Neutrophil (primary cell): ENCODE data around the gene MARS1.
"Not testable (repeated sequence)": the region's sequence is repeated elsewhere in the genome, so short reads cannot be mapped to it uniquely, and the experiment has no call there.

Experiments used
- H3K27ac ChIP-seq: fragments of 200-600 bp; sonication (generic); 2 replicates; pipeline ENCODE4 v1.5.1; 2016; ENCODE audit warnings: mild to moderate bottlenecking, moderate library complexity
- H3K27me3 ChIP-seq: fragments of 200-600 bp; sonication (generic); 2 replicates; pipeline ENCODE4 v1.6.0; 2016; ENCODE audit warnings: mild to moderate bottlenecking
- H3K36me3 ChIP-seq: fragments of 200-600 bp; sonication (generic); 2 replicates; pipeline ENCODE4 v1.5.1; 2017
- H3K4me1 ChIP-seq, 2 experiments: fragments of 200-600 bp in 1 of 2; sonication (generic) in 1 of 2; 1 replicate in 1 of 2; 2 replicates in 1 of 2; pipeline versions ENCODE4 v1.5.1 to v1.6.1; 2013 to 2016; ENCODE audit warnings: low read depth in 1 of 2, low read length in 1 of 2, mild to moderate bottlenecking in 1 of 2, moderate library complexity in 1 of 2; ENCODE audit not compliant: control insufficient read depth in 1 of 2, insufficient read depth in 1 of 2
- H3K4me3 ChIP-seq, 2 experiments: fragments of 200-600 bp in 1 of 2; sonication (generic) in 1 of 2; 1 replicate in 1 of 2; 2 replicates in 1 of 2; pipeline ENCODE4 v1.5.1; 2013 to 2016; ENCODE audit warnings: low read depth in 1 of 2, low read length in 1 of 2, mild to moderate bottlenecking in 1 of 2, moderate library complexity in 1 of 2
- H3K9me3 ChIP-seq: fragments of 200-600 bp; sonication (generic); 2 replicates; pipeline ENCODE4 v1.5.1; 2016
- CTCF ChIP-seq: fragments of 200-600 bp; sonication (generic); IDR thresholded peaks from 2 replicates; pipeline ENCODE4 v1.5.1; 2016; ENCODE audit warnings: antibody characterized with exemption

Gene MARS1

GRCh38 chr12:57554897-57555296, 67.0 kb downstream of the MARS1 start:
- Histone ChIP-seq H3K27me3 (peaks cover 63% of the 10 kb centered on the region), H3K27ac (no peak overlapping the region), H3K36me3 (no peaks in the 10 kb centered on the region), H3K4me1 (peaks cover 4 to 5% of the 10 kb centered on the region in 2 experiments), H3K4me3 (no peak overlapping the region), H3K9me3 (no peaks in the 10 kb centered on the region)
- no peak for TF ChIP-seq CTCF

- Histone ChIP-seq H3K36me3 (no peaks in the 10 kb centered on the region), H3K9me3 (no peaks in the 10 kb centered on the region), H3K27me3 (peaks cover 61% of the 10 kb centered on the region), H3K27ac (no peak overlapping the region), H3K4me3 (no peak overlapping the region), H3K4me1 (no peaks in the 10 kb centered on the region)
- TF ChIP-seq CTCF: no peak
Measured at GRCh38 chr12:57558864-57559263, 71.0 kb downstream of the MARS1 start.

GRCh38 chr12:57560516-57560915, 72.6 kb downstream of the MARS1 start:
- no peak for TF ChIP-seq CTCF
- H3K4me3 ChIP-seq: no peak overlapping the region

GRCh38 chr12:57561117-57561516, 73.2 kb downstream of the MARS1 start:
- not testable (repeated sequence) for H3K27ac ChIP-seq, H3K36me3 ChIP-seq, H3K4me1 ChIP-seq, H3K4me3 ChIP-seq, H3K9me3 ChIP-seq
- H3K27me3 ChIP-seq: peaks cover 65% of the 10 kb centered on the region

More at GRCh38 chr12:57560516-57560915, 72.6 kb downstream of the MARS1 start:
- Histone ChIP-seq H3K4me1 (no peaks in the 10 kb centered on the region), H3K9me3 (no peaks in the 10 kb centered on the region), H3K27ac (no peak overlapping the region), H3K27me3 (peaks cover 65% of the 10 kb centered on the region), H3K36me3 (no peaks in the 10 kb centered on the region)

GRCh38 chr12:57563358-57563757, 75.5 kb downstream of the MARS1 start:
- TF ChIP-seq CTCF: no peak
- Histone ChIP-seq H3K27me3 (peaks cover 56% of the 10 kb centered on the region), H3K27ac (no peak overlapping the region), H3K4me1 (no peaks in the 10 kb centered on the region), H3K9me3 (no peaks in the 10 kb centered on the region), H3K4me3 (no peak overlapping the region), H3K36me3 (no peaks in the 10 kb centered on the region)

- Histone ChIP-seq H3K27me3 (peaks cover 56% of the 10 kb centered on the region), H3K4me3 (no peak overlapping the region), H3K36me3 (no peaks in the 10 kb centered on the region), H3K27ac (no peak overlapping the region), H3K4me1 (no peaks in the 10 kb centered on the region), H3K9me3 (no peaks in the 10 kb centered on the region)
- TF ChIP-seq CTCF: no peak
Measured at GRCh38 chr12:57564178-57564740, 76.4 kb downstream of the MARS1 start.
